Endodermal cell (in vitro differentiated cells): ENCODE measurements around the gene GPC6. TPM values are rescaled to one million over a fixed set of nuclear protein-coding genes. Genes with fewer than 3 reads are reported as not detected.

Experiments
- DNase-seq: peaks from one replicate; pipeline ENCODE4 v3.0.0-alpha.2; 2017
- H3K27ac ChIP-seq: 2 replicates; pipeline ENCODE4 v1.5.1; 2013; ENCODE audit warnings: mild to moderate bottlenecking, low read depth, low read length, moderate library complexity
- H3K27me3 ChIP-seq: 2 replicates; pipeline ENCODE4 v1.6.1; 2013; ENCODE audit warnings: mild to moderate bottlenecking, low read length, moderate library complexity; ENCODE audit not compliant: insufficient read depth, control insufficient read depth, poor library complexity, severe bottlenecking
- H3K36me3 ChIP-seq: 2 replicates; pipeline ENCODE4 v1.7.0; 2013; ENCODE audit warnings: mild to moderate bottlenecking, low read length, moderate library complexity; ENCODE audit not compliant: control insufficient read depth, insufficient read depth
- H3K4me1 ChIP-seq: one replicate; pipeline ENCODE4 v1.7.0; 2013; ENCODE audit warnings: low read length; ENCODE audit not compliant: control insufficient read depth, insufficient read depth
- H3K4me3 ChIP-seq: 2 replicates; pipeline ENCODE4 v1.5.1; 2013; ENCODE audit warnings: mild to moderate bottlenecking, low read length, moderate library complexity
- H3K9ac ChIP-seq: 2 replicates; pipeline ENCODE4 v1.6.1; 2013; ENCODE audit warnings: mild to moderate bottlenecking, low read length, moderate library complexity; ENCODE audit not compliant: poor library complexity, severe bottlenecking; ENCODE audit errors: extremely low read depth
- H3K9me3 ChIP-seq: 2 replicates; pipeline ENCODE4 v1.6.1; 2013; ENCODE audit warnings: mild to moderate bottlenecking, low read length, moderate library complexity; ENCODE audit not compliant: control insufficient read depth
- H3K27ac Mint-ChIP-seq: 2 replicates; pipeline ENCODE4 v1.8.0; 2020; ENCODE audit warnings: mixed read lengths
- H3K27me3 Mint-ChIP-seq: 2 replicates; pipeline ENCODE4 v1.8.0; 2021; ENCODE audit warnings: mild to moderate bottlenecking, mixed read lengths; ENCODE audit not compliant: insufficient read depth
- H3K36me3 Mint-ChIP-seq: 2 replicates; pipeline ENCODE4 v1.8.0; 2020; ENCODE audit warnings: low read depth, mixed read lengths
- H3K4me1 Mint-ChIP-seq: 2 replicates; pipeline ENCODE4 v1.8.0; 2020; ENCODE audit warnings: mixed read lengths
- H3K4me3 Mint-ChIP-seq: 2 replicates; pipeline ENCODE4 v1.8.0; 2020; ENCODE audit warnings: mild to moderate bottlenecking, moderate library complexity, mixed read lengths
- H3K9me3 Mint-ChIP-seq: 2 replicates; pipeline ENCODE4 v1.8.0; 2020; ENCODE audit warnings: mild to moderate bottlenecking, mixed read lengths
- CTCF ChIP-seq: fragments of 200-600 bp; sonication (generic); conservative IDR thresholded peaks from 2 replicates; pipeline ENCODE4 v1.5.0; 2021; ENCODE audit warnings: antibody characterized with exemption, mild to moderate bottlenecking
- WGBS, 2 experiments: methylation state at CpG; one replicate each; pipeline versions ENCODE4 v1.1.5 to v1.1.7; 2013; ENCODE audit warnings: missing lambda C conversion rate in 2 of 2, mixed read lengths in 1 of 2; ENCODE audit not compliant: insufficient coverage in 1 of 2, insufficient read length in 1 of 2; 5-methylcytosine and 5-hydroxymethylcytosine counted together
- total RNA-seq, 2 donors: library from RNA; stranded (reverse); fragmentation: NEBNext Ultra II Directional in 1 of 2; extraction: Animal tissue kit (Norgen Biotek cat#: 25700) in 1 of 2; gene quantifications; 2 replicates in 1 of 2; 3 replicates in 1 of 2; pipeline ENCODE4 v1.2.1, GENCODE V29; 2021

The GPC6 gene
- total RNA-seq, 2 donors from 2014 or later, result 69.6 to 80.4 TPM

- no peaks in the 10 kb centered on the region for H3K36me3 ChIP-seq
- no peaks in the 10 kb centered on the region for H3K27me3 ChIP-seq
- H3K36me3 Mint-ChIP-seq, result no peaks in the 10 kb centered on the region
- H3K9me3 ChIP-seq, result no peaks in the 10 kb centered on the region
- TF ChIP-seq CTCF, result no peak
- H3K27ac Mint-ChIP-seq, result no peak overlapping the region
- H3K4me1 ChIP-seq, result peaks cover 10% of the 10 kb centered on the region
- 70 to 80% methylated on average over 1 of the region's 1 CpG for WGBS, 2 experiments
- no peak overlapping the region for H3K27ac ChIP-seq
- no peak overlapping the region for H3K9ac ChIP-seq
- H3K4me3 ChIP-seq, result no peak overlapping the region
- H3K4me1 Mint-ChIP-seq, result peaks cover 28% of the 10 kb centered on the region
- H3K27me3 Mint-ChIP-seq, result no peaks in the 10 kb centered on the region
- H3K4me3 Mint-ChIP-seq, result no peak overlapping the region
- peaks cover 5% of the 10 kb centered on the region for H3K9me3 Mint-ChIP-seq
- DNase-seq, result no peak
Observed at GRCh38 chr13:93778548-93778947, 551.9 kb downstream of the GPC6 start.

- Histone ChIP-seq H3K9me3 (no peaks in the 10 kb centered on the region), H3K27ac (no peak overlapping the region), H3K9ac (no peak overlapping the region), H3K36me3 (no peaks in the 10 kb centered on the region), H3K4me3 (no peak overlapping the region), H3K27me3 (no peaks in the 10 kb centered on the region), H3K4me1 (no peaks in the 10 kb centered on the region)
- Mint-ChIP-seq H3K4me3 (no peak overlapping the region), H3K27ac (no peak overlapping the region), H3K27me3 (no peaks in the 10 kb centered on the region), H3K4me1 (peaks cover 3% of the 10 kb centered on the region), H3K36me3 (no peaks in the 10 kb centered on the region), H3K9me3 (peaks cover 5% of the 10 kb centered on the region)
- no peak for DNase-seq
- no peak for TF ChIP-seq CTCF
- WGBS, 2 experiments, result 86% methylated on average over 1 of the region's 1 CpG; no CpG with 5 or more reads in 1 of the 2 experiments
Observed at GRCh38 chr13:93784191-93784590, 557.6 kb downstream of the GPC6 start.

- no peak overlapping the region for H3K4me3 ChIP-seq
- H3K4me1 ChIP-seq, result no peaks in the 10 kb centered on the region
- no peak overlapping the region for H3K4me3 Mint-ChIP-seq
- no peak for DNase-seq
- H3K27ac Mint-ChIP-seq, result no peak overlapping the region
- H3K36me3 Mint-ChIP-seq, result no peaks in the 10 kb centered on the region
- peaks cover 5% of the 10 kb centered on the region for H3K9me3 Mint-ChIP-seq
- H3K27ac ChIP-seq, result no peak overlapping the region
- H3K9ac ChIP-seq, result no peak overlapping the region
- TF ChIP-seq CTCF, result no peak
- WGBS, 2 experiments, result 90 to 96% methylated on average over 1 to 4 of the region's 4 CpGs
- H3K4me1 Mint-ChIP-seq, result peaks cover 4% of the 10 kb centered on the region
- no peaks in the 10 kb centered on the region for H3K9me3 ChIP-seq
- no peaks in the 10 kb centered on the region for H3K27me3 Mint-ChIP-seq
- no peaks in the 10 kb centered on the region for H3K27me3 ChIP-seq
- no peaks in the 10 kb centered on the region for H3K36me3 ChIP-seq
Observed at GRCh38 chr13:93786846-93787489, 560.4 kb downstream of the GPC6 start.
